Calu3 (cell line): ENCODE measurements around the gene CYB561A3. TPM values are rescaled to one million over a fixed set of nuclear protein-coding genes. Genes with fewer than 3 reads are reported as not detected.

ENCODE experiments used
- BruUV-seq: library from RNA; stranded (reverse); fragments of 400-500 nt; replicated peaks from 2 replicates; lab custom pipeline; 2021; lab: Mats Ljungman, UMichigan
- CTCF ChIA-PET: fragments of 300-600 bp; sonication (Branson Sonifier 250); formaldehyde crosslinking; loops from one replicate; lab custom pipeline; 2022; ENCODE audit warnings: antibody characterized with exemption; lab: Charles Lee
- DNase-seq: peaks from one replicate; pipeline ENCODE4 v3.0.0; 2022
- H3K27ac Mint-ChIP-seq: one replicate; pipeline ENCODE4 v1.8.0; 2022; ENCODE audit warnings: mixed read lengths; ENCODE audit not compliant: unreplicated experiment
- H3K27me3 Mint-ChIP-seq: one replicate; pipeline ENCODE4 v1.8.0; 2022; ENCODE audit warnings: mixed read lengths; ENCODE audit not compliant: unreplicated experiment
- H3K36me3 Mint-ChIP-seq: one replicate; pipeline ENCODE4 v1.8.0; 2022; ENCODE audit warnings: mild to moderate bottlenecking, moderate library complexity, mixed read lengths; ENCODE audit not compliant: insufficient read depth, unreplicated experiment
- H3K4me1 Mint-ChIP-seq: one replicate; pipeline ENCODE4 v1.8.0; 2022; ENCODE audit warnings: mild to moderate bottlenecking, low read depth, mixed read lengths; ENCODE audit not compliant: unreplicated experiment
- H3K4me3 Mint-ChIP-seq: one replicate; pipeline ENCODE4 v1.8.0; 2022; ENCODE audit warnings: mild to moderate bottlenecking, low read depth, moderate library complexity, mixed read lengths; ENCODE audit not compliant: unreplicated experiment
- H3K9me3 Mint-ChIP-seq: one replicate; pipeline ENCODE4 v1.8.0; 2022; ENCODE audit warnings: low read depth, mixed read lengths; ENCODE audit not compliant: unreplicated experiment
- CTCF ChIP-seq: fragments of 200-600 bp; IDR thresholded peaks from one replicate; pipeline ENCODE4 v1.8.0; 2022; ENCODE audit warnings: antibody characterized with exemption; ENCODE audit not compliant: unreplicated experiment
- intact Hi-C: fragments of 100-400 bp; cut with micrococcal nuclease; formaldehyde crosslinking; loops from one replicate; pipeline ENCODE4 v1.10.0; 2022; ENCODE audit not compliant: unreplicated experiment
- total RNA-seq: library from RNA; stranded (reverse); gene quantifications from 2 replicates; pipeline ENCODE4 v1.2.3, GENCODE V29; 2022

The CYB561A3 gene
- total RNA-seq, 1 experiment from 2014 or later = 39.2 TPM

- CTCF ChIA-PET = no interaction called here
- no peaks in the 10 kb centered on the region for H3K9me3 Mint-ChIP-seq
- peaks cover 31% of the 10 kb centered on the region for H3K36me3 Mint-ChIP-seq
- intact Hi-C loops = no loop called here
- H3K4me1 Mint-ChIP-seq = no peaks in the 10 kb centered on the region
- no peak overlapping the region for H3K4me3 Mint-ChIP-seq
- TF ChIP-seq CTCF = no peak
- no peak for DNase-seq
- no TSS peak for BruUV-seq
- no peaks in the 10 kb centered on the region for H3K27me3 Mint-ChIP-seq
- no peak overlapping the region for H3K27ac Mint-ChIP-seq
Measured at GRCh38 chr11:61305417-61305816, 56.3 kb downstream of the CYB561A3 start.

GRCh38 chr11:61303725-61304124 is 58.0 kb downstream of the CYB561A3 start:
- no TSS peak for BruUV-seq
- Mint-ChIP-seq H3K36me3 (peaks cover 34% of the 10 kb centered on the region), H3K9me3 (no peaks in the 10 kb centered on the region), H3K4me3 (no peak overlapping the region), H3K27me3 (no peaks in the 10 kb centered on the region), H3K4me1 (no peaks in the 10 kb centered on the region), H3K27ac (no peak overlapping the region)
- no peak for TF ChIP-seq CTCF
- CTCF ChIA-PET = no interaction called here
- intact Hi-C loops = no loop called here
- DNase-seq = no peak

GRCh38 chr11:61302550-61302949 is 59.1 kb downstream of the CYB561A3 start:
- no peak overlapping the region for H3K27ac Mint-ChIP-seq
- BruUV-seq = no TSS peak
- no peak for TF ChIP-seq CTCF
- peaks cover 39% of the 10 kb centered on the region for H3K36me3 Mint-ChIP-seq
- no peak for DNase-seq
- no peaks in the 10 kb centered on the region for H3K27me3 Mint-ChIP-seq
- intact Hi-C loops = no loop called here
- no peak overlapping the region for H3K4me3 Mint-ChIP-seq
- H3K4me1 Mint-ChIP-seq = no peaks in the 10 kb centered on the region
- H3K9me3 Mint-ChIP-seq = no peaks in the 10 kb centered on the region
- CTCF ChIA-PET = no interaction called here

Other genes starting within 250 kb of the CYB561A3 start
- gene VPS37C, start 200.5 kb downstream of the CYB561A3 start, total RNA-seq = 22.7 TPM in 2 replicates
- gene PGA3, start 158.4 kb downstream of the CYB561A3 start, total RNA-seq = not detected in 2 replicates
- gene PGA4, start 139.5 kb downstream of the CYB561A3 start, total RNA-seq = not detected in 2 replicates
- gene PGA5, start 120.7 kb downstream of the CYB561A3 start, total RNA-seq = not detected in 2 replicates
- gene VWCE, start 66.6 kb downstream of the CYB561A3 start, total RNA-seq = 0.47 and 0.66 TPM in 2 replicates
- gene DDB1, start 28.8 kb downstream of the CYB561A3 start, total RNA-seq = 165 and 193 TPM in 2 replicates
- gene TKFC, start 28.7 kb downstream of the CYB561A3 start, total RNA-seq = 61.1 and 79.9 TPM in 2 replicates
- gene TMEM138, start 492 bp upstream of the CYB561A3 start, total RNA-seq = 45.7 and 51.6 TPM in 2 replicates
- gene TMEM216, start 30.7 kb upstream of the CYB561A3 start, total RNA-seq = 10.6 and 11.0 TPM in 2 replicates
- gene CPSF7, start 68.1 kb upstream of the CYB561A3 start, total RNA-seq = 86.6 and 96.3 TPM in 2 replicates
- 41.9 and 42.1 TPM in 2 replicates for gene SDHAF2, start 68.2 kb upstream of the CYB561A3 start, total RNA-seq
- not detected in 2 replicates for gene LRRC10B, start 146.9 kb upstream of the CYB561A3 start, total RNA-seq
- 4.4 and 6.3 TPM in 2 replicates for gene SYT7, start 219.2 kb upstream of the CYB561A3 start, total RNA-seq